GM21528 (cell line): Measurements from ENCODE around the gene SOWAHA.
A peak's percentile ranks its signal among the peaks of the same experiment; 100 is the strongest.
"Not testable (repeated sequence)": the region's sequence is repeated elsewhere in the genome, so short reads cannot be mapped to it uniquely, and the experiment has no call there.

Experiments
- ATAC-seq: cut with Tn5 transposase; IDR thresholded peaks from one replicate; pipeline ENCODE4 v1.9.1; 2021; ENCODE audit warnings: mild to moderate bottlenecking, moderate library complexity; ENCODE audit not compliant: unreplicated experiment, low FRiP score

SOWAHA gene

DNA sequence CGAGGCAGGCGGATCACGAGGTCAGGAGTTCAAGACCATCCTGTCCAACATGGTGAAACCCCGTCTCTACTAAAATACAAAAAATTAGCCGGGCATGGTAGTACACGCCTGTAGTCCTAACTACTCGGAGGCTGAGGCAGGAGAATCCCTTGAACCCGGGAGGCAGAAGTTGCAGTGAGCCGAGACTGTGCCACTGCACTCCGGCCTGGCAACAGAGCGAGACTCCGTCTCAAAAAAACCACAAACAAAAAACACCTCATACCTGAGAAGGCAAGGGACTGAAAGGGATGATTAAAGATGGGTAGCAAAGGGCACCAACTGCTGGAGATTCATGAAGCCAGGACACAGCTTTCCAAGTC is 6.3 kb upstream of the SOWAHA start:
- ATAC-seq = not testable (repeated sequence)

- ATAC-seq = no peak
These were observed 5.8 kb upstream of the SOWAHA start for GRCh38 chr5:132807163-132807838.

DNA sequence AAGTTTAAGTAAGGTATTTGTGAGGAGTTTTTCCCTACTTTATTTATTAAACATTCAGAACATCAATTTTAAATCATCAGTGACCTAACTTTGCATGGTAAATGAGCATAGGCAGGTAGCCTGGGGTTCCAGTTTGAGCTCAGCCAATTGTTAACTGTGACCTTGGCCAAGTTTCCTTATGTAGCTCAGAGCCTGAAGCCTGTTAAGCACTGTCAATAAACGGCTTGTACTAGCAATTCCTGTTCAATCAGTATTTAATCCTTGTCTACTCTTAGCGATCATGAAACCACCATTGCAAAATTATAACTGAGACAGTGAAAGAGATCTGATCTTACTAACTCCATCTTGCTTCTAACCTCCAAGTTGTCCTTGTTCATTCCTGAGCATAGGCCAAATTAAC is 4.7 kb upstream of the SOWAHA start:
- no peak for ATAC-seq

DNA sequence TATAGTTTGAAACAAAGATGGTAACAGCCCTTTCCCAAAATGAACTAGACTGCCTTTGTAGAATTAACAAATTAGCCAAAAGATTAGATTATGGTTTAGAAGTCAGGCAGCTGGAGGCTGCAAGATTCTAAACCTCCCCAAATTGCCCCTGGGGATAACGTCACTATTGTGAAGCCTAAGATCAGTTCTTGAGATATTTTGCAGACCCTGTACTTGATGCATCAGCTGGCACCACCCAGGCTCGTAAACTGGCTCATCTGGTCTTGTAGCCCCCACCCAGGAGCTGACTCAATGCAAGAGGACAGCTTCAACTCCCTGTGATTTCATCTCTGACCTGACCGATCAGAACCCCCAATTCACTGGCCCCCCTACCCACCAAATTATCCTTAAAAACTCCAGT is 4.2 kb upstream of the SOWAHA start:
- ATAC-seq = no peak

DNA sequence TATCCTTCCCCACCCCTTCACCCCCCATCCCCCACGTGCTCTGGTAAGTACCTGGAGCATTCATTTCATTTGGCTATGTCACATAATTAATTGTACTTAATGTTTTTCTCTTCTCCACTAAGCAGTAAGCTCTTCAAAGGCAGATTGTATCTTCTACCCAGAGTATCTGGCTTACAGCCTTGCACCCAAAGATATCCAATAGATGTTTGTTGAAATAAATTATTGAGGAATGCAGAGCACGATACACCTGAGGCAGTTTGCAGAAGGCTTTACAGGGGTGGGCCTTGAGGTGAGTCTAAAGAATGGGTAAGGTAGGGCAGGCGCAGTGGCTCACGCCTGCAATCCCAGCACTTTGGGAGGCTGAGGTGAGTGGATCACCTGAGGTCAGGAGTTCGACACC is 2.5 kb upstream of the SOWAHA start:
- ATAC-seq = no peak

DNA sequence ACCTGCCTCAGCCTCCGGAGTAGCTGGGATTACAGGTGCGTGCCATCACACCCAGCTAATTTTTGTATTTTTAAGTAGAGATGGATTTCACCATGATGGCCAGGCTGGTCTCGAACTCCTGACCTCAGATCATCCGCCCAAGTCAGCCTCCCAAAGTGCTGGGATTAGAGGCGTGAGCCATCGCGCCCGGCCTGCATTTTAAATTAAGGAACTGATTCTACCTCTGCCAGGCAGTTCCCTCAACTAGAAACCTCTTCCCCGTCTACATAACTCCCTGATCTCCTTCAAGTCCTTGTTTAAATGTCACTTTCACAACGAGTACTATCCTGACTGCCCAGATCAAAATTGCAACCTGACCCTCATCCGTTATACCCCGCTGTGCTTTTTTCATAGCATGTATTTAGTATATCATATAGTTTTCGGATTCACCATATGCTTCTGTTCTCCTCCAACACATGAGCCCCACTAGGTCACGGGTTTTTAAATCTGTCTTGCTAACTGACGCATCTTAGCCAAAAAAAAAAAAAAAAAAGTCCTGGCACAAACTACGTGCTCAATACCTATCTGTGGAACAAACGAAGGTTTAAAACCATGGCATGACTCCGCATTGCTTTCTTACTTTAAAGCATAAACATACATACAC is 858 bp upstream of the SOWAHA start:
- ATAC-seq = no peak

DNA sequence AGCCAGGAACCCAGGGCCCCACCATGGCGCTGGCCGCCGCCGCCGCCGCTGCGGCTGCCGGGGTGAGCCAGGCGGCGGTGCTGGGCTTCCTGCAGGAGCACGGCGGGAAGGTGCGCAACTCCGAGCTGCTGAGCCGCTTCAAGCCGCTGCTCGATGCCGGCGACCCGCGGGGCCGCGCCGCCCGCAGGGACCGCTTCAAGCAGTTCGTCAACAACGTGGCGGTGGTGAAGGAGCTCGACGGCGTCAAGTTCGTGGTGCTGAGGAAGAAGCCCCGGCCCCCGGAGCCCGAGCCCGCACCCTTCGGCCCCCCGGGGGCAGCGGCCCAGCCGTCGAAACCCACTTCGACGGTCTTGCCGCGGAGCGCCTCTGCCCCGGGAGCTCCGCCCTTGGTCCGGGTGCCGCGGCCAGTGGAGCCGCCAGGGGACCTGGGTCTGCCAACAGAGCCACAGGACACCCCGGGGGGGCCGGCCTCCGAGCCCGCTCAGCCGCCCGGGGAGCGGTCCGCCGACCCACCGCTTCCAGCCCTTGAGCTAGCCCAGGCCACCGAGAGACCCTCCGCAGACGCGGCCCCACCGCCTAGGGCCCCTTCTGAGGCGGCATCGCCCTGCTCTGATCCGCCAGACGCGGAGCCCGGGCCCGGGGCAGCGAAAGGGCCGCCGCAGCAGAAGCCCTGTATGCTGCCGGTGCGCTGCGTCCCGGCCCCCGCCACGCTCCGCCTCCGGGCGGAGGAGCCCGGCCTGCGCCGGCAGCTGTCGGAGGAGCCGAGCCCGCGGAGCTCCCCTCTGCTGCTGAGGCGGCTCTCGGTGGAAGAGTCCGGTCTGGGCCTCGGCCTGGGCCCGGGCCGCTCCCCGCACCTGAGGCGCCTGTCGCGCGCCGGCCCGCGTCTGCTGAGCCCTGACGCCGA is 749 bp downstream of the SOWAHA start:
- no peak for ATAC-seq

DNA sequence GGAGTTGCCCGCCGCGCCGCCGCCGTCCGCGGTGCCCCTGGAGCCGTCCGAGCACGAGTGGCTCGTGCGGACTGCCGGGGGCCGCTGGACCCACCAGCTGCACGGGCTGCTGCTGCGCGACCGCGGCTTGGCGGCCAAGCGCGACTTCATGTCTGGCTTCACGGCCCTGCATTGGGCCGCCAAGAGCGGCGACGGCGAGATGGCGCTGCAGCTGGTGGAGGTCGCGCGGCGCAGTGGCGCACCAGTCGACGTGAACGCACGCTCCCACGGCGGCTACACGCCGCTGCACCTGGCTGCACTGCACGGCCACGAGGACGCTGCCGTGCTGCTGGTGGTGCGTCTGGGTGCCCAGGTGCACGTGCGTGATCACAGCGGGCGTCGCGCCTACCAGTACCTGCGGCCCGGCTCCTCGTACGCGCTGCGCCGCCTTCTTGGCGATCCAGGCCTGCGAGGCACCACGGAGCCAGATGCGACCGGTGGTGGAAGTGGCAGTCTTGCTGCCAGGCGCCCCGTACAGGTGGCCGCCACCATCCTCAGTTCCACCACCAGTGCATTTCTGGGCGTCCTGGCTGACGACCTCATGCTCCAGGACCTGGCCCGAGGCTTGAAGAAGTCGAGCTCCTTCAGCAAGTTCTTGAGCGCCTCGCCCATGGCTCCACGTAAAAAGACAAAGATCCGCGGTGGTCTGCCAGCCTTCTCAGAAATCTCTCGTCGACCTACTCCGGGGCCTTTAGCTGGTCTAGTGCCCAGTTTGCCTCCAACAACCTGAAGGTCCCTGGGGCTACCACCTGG is 1.6 kb downstream of the SOWAHA start:
- ATAC-seq = no peak

- no peak for ATAC-seq
These were observed 2.4 kb downstream of the SOWAHA start for GRCh38 chr5:132815454-132815853.

- ATAC-seq = no peak
These were observed 3.0 kb downstream of the SOWAHA start for GRCh38 chr5:132816083-132816482.

GRCh38 chr5:132816554-132816953 is 3.5 kb downstream of the SOWAHA start:
- ATAC-seq = no peak

DNA sequence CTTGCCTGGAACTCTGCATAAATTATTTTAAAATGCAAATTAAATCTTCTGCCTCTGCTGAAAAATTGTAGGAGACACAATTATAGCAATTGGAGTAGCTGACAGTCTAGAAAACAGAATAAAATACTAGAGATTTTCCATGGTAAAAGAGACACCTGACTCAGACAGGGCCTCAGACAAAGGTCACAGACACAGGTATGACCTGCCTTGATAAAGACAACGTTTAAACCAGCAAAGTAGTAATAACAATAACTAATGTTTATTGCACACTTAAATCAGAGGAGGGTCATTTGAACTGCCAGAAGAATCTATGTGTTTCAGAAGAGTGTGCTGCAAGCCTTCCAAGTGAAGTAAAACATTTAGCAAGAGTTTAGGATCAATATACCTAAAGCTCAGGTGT is 3.9 kb downstream of the SOWAHA start:
- ATAC-seq = no peak

DNA sequence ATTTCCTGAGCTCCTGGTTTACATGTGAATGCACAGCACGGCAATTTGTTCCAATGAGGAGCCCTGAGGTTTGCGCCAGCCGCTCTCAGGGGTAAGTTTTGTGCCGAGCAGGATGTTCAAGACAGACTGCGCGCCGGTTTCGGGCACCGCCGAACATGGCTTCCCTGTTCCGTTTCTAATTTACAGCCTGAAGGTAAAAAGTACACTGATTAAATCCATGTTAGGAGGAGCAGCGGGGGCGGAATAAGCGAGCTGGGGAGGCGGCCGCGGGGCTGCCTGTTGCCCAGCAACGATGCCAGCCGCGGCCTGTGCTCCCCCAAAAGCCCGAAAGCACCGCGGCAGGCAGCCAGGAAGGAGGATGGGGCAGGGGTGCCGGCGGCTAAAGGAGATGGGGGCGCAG is 6.4 kb downstream of the SOWAHA start:
- ATAC-seq = no peak

DNA sequence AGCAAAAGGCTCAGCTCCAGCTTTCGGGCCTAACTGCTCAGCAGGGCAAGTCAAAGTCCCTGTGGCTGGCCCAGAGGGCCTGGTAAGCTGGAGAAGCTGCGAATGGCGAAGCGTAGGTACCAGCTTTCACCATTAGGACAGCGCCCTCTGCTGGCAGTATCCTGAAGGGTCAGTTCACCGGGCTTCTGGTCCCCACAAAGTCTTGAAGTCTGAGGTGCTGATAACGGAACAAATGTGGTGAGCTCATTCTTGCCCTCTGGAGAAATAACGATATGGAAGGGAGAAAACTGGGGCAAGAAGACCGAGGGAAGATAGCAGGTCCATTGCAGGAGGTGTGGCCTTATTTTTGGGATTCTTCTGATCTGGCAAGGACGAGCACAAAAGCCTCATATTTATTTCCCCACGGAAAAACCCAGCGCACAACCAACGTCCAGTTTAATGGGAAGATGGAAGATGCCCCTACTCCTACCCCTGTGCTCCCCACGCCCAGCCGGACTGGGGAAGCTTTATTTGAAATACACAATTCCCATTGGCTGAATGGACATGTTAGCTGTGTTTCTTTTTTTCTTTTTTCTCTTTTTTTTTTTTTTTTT is 7.2 kb downstream of the SOWAHA start:
- ATAC-seq = peak; percentile 65

DNA sequence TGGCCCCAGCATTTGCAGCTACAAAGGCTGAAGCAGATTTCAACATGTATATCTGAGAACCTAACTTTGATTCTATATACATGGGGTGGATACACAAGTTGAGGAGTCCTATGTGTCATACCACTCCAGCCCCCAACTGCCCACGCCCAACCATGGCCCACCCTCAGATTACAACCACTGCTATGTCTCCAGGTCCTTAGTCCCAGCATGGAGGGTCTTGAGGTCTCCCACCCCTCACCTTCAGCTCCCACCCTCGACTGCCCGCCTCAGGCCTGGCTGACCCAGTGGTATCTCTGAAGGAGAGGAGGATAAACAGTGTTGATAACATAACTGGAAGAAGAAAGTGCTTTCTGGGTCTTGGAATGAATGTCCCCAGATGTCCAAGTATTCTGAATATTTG is 8.2 kb downstream of the SOWAHA start:
- no peak for ATAC-seq

GRCh38 chr5:132821791-132822190 is 8.7 kb downstream of the SOWAHA start:
- ATAC-seq = no peak

GRCh38 chr5:132822650-132823480 is 9.8 kb downstream of the SOWAHA start:
- ATAC-seq = no peak

DNA sequence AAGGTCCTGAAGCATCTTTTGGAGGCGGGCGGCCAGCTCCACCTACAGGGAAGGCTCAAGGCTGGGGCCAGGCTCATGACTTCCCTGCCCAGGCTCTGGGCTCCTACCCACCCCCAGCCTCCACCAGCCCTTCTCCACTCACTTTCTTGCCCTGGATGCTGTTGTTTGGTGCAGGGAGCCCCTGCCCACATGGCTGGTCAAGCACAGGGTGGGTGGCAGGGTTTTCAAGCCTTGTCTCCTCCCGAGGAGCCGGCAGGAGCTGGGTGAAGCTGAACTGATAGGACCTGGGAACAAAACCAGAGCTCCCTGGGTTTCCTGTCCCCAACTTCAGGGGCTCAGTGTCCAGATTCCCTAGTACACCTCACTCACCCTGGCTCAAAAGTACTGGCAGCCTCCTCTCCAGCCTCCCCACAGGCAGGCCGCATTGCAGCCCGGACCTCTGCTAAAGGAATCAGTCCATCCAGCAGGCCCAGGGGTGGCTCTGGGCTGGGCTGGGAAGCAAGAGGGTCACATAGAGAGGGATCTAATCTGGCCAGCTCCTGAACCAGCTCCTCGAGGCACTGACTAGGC is 10.5 kb downstream of the SOWAHA start:
- no peak for ATAC-seq

- ATAC-seq = no peak
These were observed 11.3 kb downstream of the SOWAHA start for GRCh38 chr5:132824426-132824825.
